K562 (cell line): ENCODE results near the gene CDKN2AIPNL. TPM values are rescaled to one million over a fixed set of nuclear protein-coding genes. Genes with fewer than 3 reads are reported as not detected.

Experiments
- ATAC-seq: fragments of 200-7000 bp; cut with Tn5 transposase; 3 replicates; pipeline ENCODE4 v1.9.1; 2020; ENCODE audit warnings: moderate library complexity
- BruUV-seq: library from RNA; stranded (reverse); fragments of 400-500 nt; replicated peaks from 2 replicates; lab custom pipeline; 2021; lab: Mats Ljungman, UMichigan
- CTCF ChIA-PET: fragments of 300-600 bp; formaldehyde crosslinking; extraction: SDS; loops from one replicate; lab custom pipeline; 2021; ENCODE audit warnings: low intra/inter-chr PET ratio; lab: Yijun Ruan, JAX
- POLR2A ChIA-PET: fragments of 300-600, 350-650 bp; sonication (Branson Sonifier 250); formaldehyde crosslinking; extraction: SDS; loops from one replicate; lab custom pipeline; 2021; ENCODE audit warnings: antibody characterized with exemption, inconsistent platforms; lab: Yijun Ruan, JAX
- DNase-seq, 4 experiments: peaks; one replicate each; pipeline versions ENCODE4 v3.0.0 to v3.0.0-alpha.2; 2011 to 2018; ENCODE audit warnings: low spot score in 3 of 4, mixed read lengths in 3 of 4; ENCODE audit errors: extremely low read depth in 1 of 4
- FAIRE-seq: peaks from 2 replicates; lab custom pipeline; 2011; peaks lifted over from hg19 to GRCh38; lab: Jason Lieb, UNC
- H2AFZ ChIP-seq: 2 replicates; pipeline ENCODE4 v1.6.0; 2011; ENCODE audit warnings: low read depth, low read length, control low read depth, inconsistent platforms
- H3K27ac ChIP-seq: fragments of 200-600 bp; 3 replicates; pipeline ENCODE4 v1.8.0; 2011; ENCODE audit warnings: low read depth, mild to moderate bottlenecking, control low read depth, inconsistent platforms, low read length, moderate library complexity, mixed read lengths; ENCODE audit errors: extremely low read depth
- H3K27me3 ChIP-seq, 2 experiments: fragments of 300-600 bp in 1 of 2; 2 replicates in 1 of 2; 3 replicates in 1 of 2; pipeline versions ENCODE4 v1.6.0 to v1.8.0; 2011; ENCODE audit warnings: inconsistent platforms in 2 of 2, low read length in 2 of 2, mild to moderate bottlenecking in 1 of 2, mixed read lengths in 1 of 2, moderate library complexity in 1 of 2; ENCODE audit not compliant: control insufficient read depth in 2 of 2, insufficient read depth in 2 of 2
- H3K36me3 ChIP-seq: fragments of 300-600 bp; 3 replicates; pipeline ENCODE4 v1.8.0; 2011; ENCODE audit warnings: mild to moderate bottlenecking, low read length, inconsistent platforms; ENCODE audit not compliant: control insufficient read depth, insufficient read depth
- H3K4me1 ChIP-seq, 2 experiments: fragments of 200-600 bp in 1 of 2; replicated peaks in 1 of 2; 2 replicates in 1 of 2; 3 replicates in 1 of 2; pipeline versions ENCODE4 v1.5.1 to v1.8.0; 2011; ENCODE audit warnings: inconsistent platforms in 2 of 2, low read length in 2 of 2, mild to moderate bottlenecking in 1 of 2, mixed read lengths in 1 of 2, moderate library complexity in 1 of 2; ENCODE audit not compliant: control insufficient read depth in 2 of 2, insufficient read depth in 2 of 2
- H3K4me2 ChIP-seq: 2 replicates; pipeline ENCODE4 v1.6.1; 2011; ENCODE audit warnings: low read length, control low read depth, inconsistent platforms, mixed read lengths; ENCODE audit not compliant: insufficient read depth
- H3K4me3 ChIP-seq: fragments of 200-600 bp; sonication (generic), shearing (Covaris generic); 2 replicates; pipeline ENCODE4 v1.5.1; 2016; ENCODE audit warnings: control low read depth, inconsistent platforms
- H3K79me2 ChIP-seq: fragments of 200-600 bp; 3 replicates; pipeline ENCODE4 v1.8.0; 2011; ENCODE audit warnings: low read length, inconsistent platforms; ENCODE audit not compliant: control insufficient read depth, insufficient read depth
- H3K9ac ChIP-seq, 2 experiments: 2 replicates each; pipeline versions ENCODE4 v1.6.0 to v1.6.1; 2011; ENCODE audit warnings: low read depth in 2 of 2, low read length in 2 of 2, control low read depth in 1 of 2, inconsistent platforms in 1 of 2, mild to moderate bottlenecking in 1 of 2, mixed read lengths in 1 of 2; ENCODE audit not compliant: insufficient read depth in 1 of 2
- H3K9me1 ChIP-seq: one replicate; pipeline ENCODE4 v1.6.0; 2011; ENCODE audit warnings: inconsistent platforms, mild to moderate bottlenecking, low read length, moderate library complexity; ENCODE audit not compliant: control insufficient read depth, insufficient read depth
- H3K9me3 ChIP-seq: replicated peaks from 2 replicates; pipeline ENCODE4 v1.5.1; 2011; ENCODE audit warnings: low read depth, low read length, inconsistent platforms; ENCODE audit not compliant: control insufficient read depth, insufficient read depth
- H4K20me1 ChIP-seq: replicated peaks from 2 replicates; pipeline ENCODE4 v1.6.1; 2011; ENCODE audit warnings: low read length, inconsistent platforms, mixed read lengths; ENCODE audit not compliant: control insufficient read depth, insufficient read depth
- BRD4 ChIP-seq: fragments of 200-600 bp; sonication (generic); IDR thresholded peaks from 2 replicates; pipeline ENCODE4 v1.6.1; 2017; ENCODE audit warnings: inconsistent platforms
- CBX5 ChIP-seq: IDR thresholded peaks from 2 replicates; pipeline ENCODE4 v1.6.1; 2014; ENCODE audit warnings: low read depth, borderline replicate concordance
- EP400 ChIP-seq: fragments of 450-650 bp; IDR thresholded peaks from 2 replicates; pipeline ENCODE4 v1.6.1; 2017; ENCODE audit warnings: antibody characterized with exemption, mild to moderate bottlenecking, moderate library complexity
- HMG20B ChIP-seq: fragments of 250-450 bp; sonication (Bioruptor Pico); IDR thresholded peaks from 2 replicates; pipeline ENCODE4 v1.5.0; 2021; ENCODE audit warnings: mild to moderate bottlenecking
- RFX7 ChIP-seq: fragments of 250-450 bp; sonication (Bioruptor Pico); IDR thresholded peaks from 2 replicates; pipeline ENCODE4 v1.5.1; 2021; ENCODE audit warnings: mild to moderate bottlenecking
- SIX5 ChIP-seq, 2 experiments: IDR thresholded peaks; 2 replicates each; pipeline ENCODE4 v1.6.1; 2011; ENCODE audit warnings: low read length in 2 of 2, borderline replicate concordance in 1 of 2, low read depth in 1 of 2, mild to moderate bottlenecking in 1 of 2, moderate library complexity in 1 of 2; ENCODE audit not compliant: insufficient read depth in 1 of 2
- SRSF7 ChIP-seq: fragments of 200-400 bp; formaldehyde crosslinking; optimal IDR thresholded peaks from 2 replicates; pipeline ENCODE3; 2017; ENCODE audit warnings: mild to moderate bottlenecking, low read depth, low read length
- TSC22D4 ChIP-seq: fragments of 450-650 bp; IDR thresholded peaks from 2 replicates; pipeline ENCODE4 v1.6.1; 2016; ENCODE audit warnings: missing genetic modification characterization, missing biosample characterization, control low read depth
- ZMIZ1 ChIP-seq, 2 experiments: fragments of 150-350 bp in 1 of 2; IDR thresholded peaks; 2 replicates each; pipeline ENCODE4 v1.6.1; 2012 to 2016; ENCODE audit warnings: low read depth in 2 of 2, low read length in 2 of 2, mild to moderate bottlenecking in 1 of 2, moderate library complexity in 1 of 2
- WGBS: fragments of 100-300 bp; shearing (Covaris generic); methylation state at CpG from one replicate; pipeline ENCODE4 v1.1.6; 2016; ENCODE audit warnings: low coverage, mixed read lengths; ENCODE audit not compliant: insufficient coverage; ENCODE audit errors: missing lambda C conversion rate; 5-methylcytosine and 5-hydroxymethylcytosine counted together
- in situ Hi-C: fragments of 300-500 bp; cut with MboI; formaldehyde crosslinking; loops from 4 replicates; pipeline ENCODE4 v1.15.0; 2018; ENCODE audit warnings: inconsistent platforms, mixed read lengths
- intact Hi-C: fragments of 100-400 bp; cut with micrococcal nuclease; formaldehyde crosslinking; loops from 2 replicates; pipeline ENCODE4 v1.14.2; 2022
- polyA plus RNA-seq, 8 experiments: library from polyadenylated mRNA; depleted of rRNA in 4 of 8; stranded (reverse) in 5 of 8; unstranded in 3 of 8; fragments of >200 nt; fragmentation: Nextera tagmentation in 2 of 8; fragmentation: Illumina TruSeq in 1 of 8; extraction: Ambion mirVana in 2 of 8; extraction: Trizol in 1 of 8; gene quantifications; 2 replicates each; pipeline versions ENCODE4 v1.2.1 to v1.2.3, GENCODE V29; 2011 to 2014; ENCODE audit warnings: inconsistent platforms in 1 of 8, missing spikeins in 1 of 8
- total RNA-seq, 7 experiments: library from RNA; depleted of rRNA in 6 of 7; stranded (reverse); fragments of >200 nt in 6 of 7; fragmentation: Illumina TruSeq in 2 of 7; extraction: Trizol in 2 of 7; gene quantifications; 2 replicates each; pipeline versions ENCODE4 v1.2.1 to v1.2.3, GENCODE V29; 2011 to 2021; ENCODE audit warnings: low replicate concordance in 1 of 7
- TF ChIP-seq, protein P1 (sequence below): sonication (generic); formaldehyde crosslinking; IDR thresholded peaks from 2 replicates; pipeline ENCODE4 v1.8.0; 2022; ENCODE audit warnings: mild to moderate bottlenecking, missing genetic modification reagents
- TF ChIP-seq, protein P2 (sequence below): sonication (generic); formaldehyde crosslinking; IDR thresholded peaks from 2 replicates; pipeline ENCODE4 v1.9.0; 2022; ENCODE audit warnings: mild to moderate bottlenecking, missing genetic modification reagents

Gene CDKN2AIPNL
- total and polyA plus RNA-seq, 9 of the 15 experiments (the other 6 are each of a cell fraction or from before 2014, with no cell fraction given), result 19.9 to 46.9 (median 42.2) TPM

DNA sequence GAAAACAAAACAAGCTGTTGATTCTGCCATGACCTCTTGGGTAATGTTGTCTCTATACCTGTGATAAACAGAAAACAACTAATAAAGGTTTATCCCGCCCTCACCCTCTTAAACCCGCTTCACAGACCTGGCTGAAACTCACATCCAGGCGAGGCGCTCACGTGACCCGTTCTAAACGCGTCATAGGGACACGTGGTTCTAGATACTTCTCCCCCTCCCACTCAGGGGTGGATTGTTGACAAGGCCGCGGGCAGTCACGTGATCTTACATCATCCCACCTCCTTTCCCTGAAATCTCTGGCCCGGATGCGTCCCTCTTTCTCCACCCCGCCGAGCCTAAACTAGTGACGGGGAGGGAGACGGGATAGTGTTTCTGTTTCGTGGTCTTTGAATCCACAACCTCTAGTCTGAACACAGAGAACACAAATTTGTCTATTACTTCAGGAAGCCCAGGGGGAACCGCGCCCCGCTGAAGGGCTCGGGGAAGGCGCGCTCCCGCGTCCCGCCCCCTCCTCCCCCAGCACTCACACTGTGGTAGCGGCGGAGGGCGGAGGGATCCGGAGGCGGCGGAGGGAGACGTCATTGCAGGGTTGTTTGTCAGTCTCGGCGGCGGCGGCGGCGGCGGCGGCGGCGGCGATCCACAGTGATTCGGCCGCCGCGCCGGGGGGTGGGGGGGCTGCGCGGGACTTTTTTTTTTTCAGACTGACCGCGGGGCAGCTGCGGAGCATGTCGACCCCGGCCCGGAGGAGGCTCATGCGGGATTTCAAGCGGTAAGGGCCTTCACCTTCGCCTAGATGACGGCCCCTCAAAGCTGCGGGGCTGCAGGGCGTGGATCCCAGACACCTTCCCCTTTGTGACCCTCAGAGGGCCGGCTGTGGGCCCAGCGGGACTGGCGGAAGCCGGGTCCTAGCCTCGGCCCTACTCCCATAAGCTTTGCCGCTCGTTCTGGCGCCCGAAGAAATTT, 40.5 kb downstream of the CDKN2AIPNL start, which contains the start of gene UBE2B:
UBE2B (plus strand) TSS at position 699 of the 963 bp plus-strand sequence; CDS start at position 726, 27 bp downstream.
- H3K36me3 ChIP-seq, result peaks cover 15% of the 10 kb centered on the region; the same call in 2 of the 3 replicates
- peak within 1 kb of the TSS; percentile 100 for H2AFZ ChIP-seq
- WGBS, result under 1% methylated on average over 40 of the region's 74 CpGs
- peaks cover 60% of the 10 kb centered on the region for H3K79me2 ChIP-seq
- intact Hi-C loops, result loop anchor here (2.0 to 5.0 kb wide), 3 partner anchors 64 to 194 kb away; partner anchors contain the start of gene SKP1
- H3K27ac ChIP-seq, result peak within 1 kb of the TSS; percentile 99
- in situ Hi-C loops, result no loop called here
- POLR2A ChIA-PET, result interaction anchor here (0.6 to 5.2 kb wide), 10 partner anchors 11 to 446 kb away, joined by 3 to 36 read pairs (median 4); partner anchors contain the start of gene CDKN2AIPNL
- peak within 1 kb of the TSS; percentile 81 for H3K4me3 ChIP-seq
- H4K20me1 ChIP-seq, result peaks cover 12% of the 10 kb centered on the region
- DNase-seq (peak; percentile 91 to 100 (median 94)), FAIRE-seq (peak; percentile 99), ATAC-seq (peak; percentile 80)
- H3K9me3 ChIP-seq, result peaks cover 5% of the 10 kb centered on the region
- CTCF ChIA-PET, result no interaction called here
- H3K4me1 ChIP-seq, result peaks cover 5 to 9% of the 10 kb centered on the region in 2 experiments; a peak in 3 of 5 replicates
- H3K4me2 ChIP-seq, result peak within 1 kb of the TSS; percentile 90
- peak within 1 kb of the TSS; percentile 98 to 99 for H3K9ac ChIP-seq
- BruUV-seq, result no TSS peak
- H3K27me3 ChIP-seq, result no peaks in the 10 kb centered on the region
- H3K9me1 ChIP-seq, result no peaks in the 10 kb centered on the region
- TF ChIP-seq EP400, result peak; percentile 95
- no peak for TF ChIP-seq SRSF7
- peak; percentile 28 to 45; a peak in 2 of 4 replicates for TF ChIP-seq SIX5 (IDR thresholded peaks at IDR 0.05; ENCODE audit: borderline replicate concordance in 1 of 2, insufficient read depth in 1 of 2, low read depth in 1 of 2, low read length in 2 of 2)
- 0 out of 2 replicates have a peak, but pooled peaks have one; percentile 54 for TF ChIP-seq HMG20B (CRISPR knock-in tag)
- no peak for TF ChIP-seq CBX5
- TF ChIP-seq BRD4, result peak; percentile 55; the same call in 1 of the 2 replicates
- TF ChIP-seq, protein P1, sequence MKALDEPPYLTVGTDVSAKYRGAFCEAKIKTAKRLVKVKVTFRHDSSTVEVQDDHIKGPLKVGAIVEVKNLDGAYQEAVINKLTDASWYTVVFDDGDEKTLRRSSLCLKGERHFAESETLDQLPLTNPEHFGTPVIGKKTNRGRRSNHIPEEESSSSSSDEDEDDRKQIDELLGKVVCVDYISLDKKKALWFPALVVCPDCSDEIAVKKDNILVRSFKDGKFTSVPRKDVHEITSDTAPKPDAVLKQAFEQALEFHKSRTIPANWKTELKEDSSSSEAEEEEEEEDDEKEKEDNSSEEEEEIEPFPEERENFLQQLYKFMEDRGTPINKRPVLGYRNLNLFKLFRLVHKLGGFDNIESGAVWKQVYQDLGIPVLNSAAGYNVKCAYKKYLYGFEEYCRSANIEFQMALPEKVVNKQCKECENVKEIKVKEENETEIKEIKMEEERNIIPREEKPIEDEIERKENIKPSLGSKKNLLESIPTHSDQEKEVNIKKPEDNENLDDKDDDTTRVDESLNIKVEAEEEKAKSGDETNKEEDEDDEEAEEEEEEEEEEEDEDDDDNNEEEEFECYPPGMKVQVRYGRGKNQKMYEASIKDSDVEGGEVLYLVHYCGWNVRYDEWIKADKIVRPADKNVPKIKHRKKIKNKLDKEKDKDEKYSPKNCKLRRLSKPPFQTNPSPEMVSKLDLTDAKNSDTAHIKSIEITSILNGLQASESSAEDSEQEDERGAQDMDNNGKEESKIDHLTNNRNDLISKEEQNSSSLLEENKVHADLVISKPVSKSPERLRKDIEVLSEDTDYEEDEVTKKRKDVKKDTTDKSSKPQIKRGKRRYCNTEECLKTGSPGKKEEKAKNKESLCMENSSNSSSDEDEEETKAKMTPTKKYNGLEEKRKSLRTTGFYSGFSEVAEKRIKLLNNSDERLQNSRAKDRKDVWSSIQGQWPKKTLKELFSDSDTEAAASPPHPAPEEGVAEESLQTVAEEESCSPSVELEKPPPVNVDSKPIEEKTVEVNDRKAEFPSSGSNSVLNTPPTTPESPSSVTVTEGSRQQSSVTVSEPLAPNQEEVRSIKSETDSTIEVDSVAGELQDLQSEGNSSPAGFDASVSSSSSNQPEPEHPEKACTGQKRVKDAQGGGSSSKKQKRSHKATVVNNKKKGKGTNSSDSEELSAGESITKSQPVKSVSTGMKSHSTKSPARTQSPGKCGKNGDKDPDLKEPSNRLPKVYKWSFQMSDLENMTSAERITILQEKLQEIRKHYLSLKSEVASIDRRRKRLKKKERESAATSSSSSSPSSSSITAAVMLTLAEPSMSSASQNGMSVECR (CRISPR knock-in tag), result 0 out of 2 replicates have a peak, but pooled peaks have one; percentile 73
- TF ChIP-seq, protein P2, sequence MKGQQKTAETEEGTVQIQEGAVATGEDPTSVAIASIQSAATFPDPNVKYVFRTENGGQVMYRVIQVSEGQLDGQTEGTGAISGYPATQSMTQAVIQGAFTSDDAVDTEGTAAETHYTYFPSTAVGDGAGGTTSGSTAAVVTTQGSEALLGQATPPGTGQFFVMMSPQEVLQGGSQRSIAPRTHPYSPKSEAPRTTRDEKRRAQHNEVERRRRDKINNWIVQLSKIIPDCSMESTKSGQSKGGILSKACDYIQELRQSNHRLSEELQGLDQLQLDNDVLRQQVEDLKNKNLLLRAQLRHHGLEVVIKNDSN, result peak; percentile 100
- TF ChIP-seq TSC22D4 (tag), result no peak
- no peak for TF ChIP-seq RFX7
- TF ChIP-seq ZMIZ1 (IDR thresholded peaks at IDR 0.05; ENCODE audit: low read depth in 2 of 2, low read length in 2 of 2), result no peak
